Left cardiac atrium (tissue), 4 donors: ENCODE measurements around the gene KIF6. TPM values are rescaled to one million over a fixed set of nuclear protein-coding genes. Genes with fewer than 3 reads are reported as not detected.

Experiments used
- ATAC-seq, 2 donors: fragments of 200-7000 bp; cut with Tn5 transposase; one replicate each; pipeline ENCODE4 v1.9.1; 2020; ENCODE audit warnings: mild to moderate bottlenecking in 2 of 2, moderate library complexity in 2 of 2
- DNase-seq: peaks from one replicate; pipeline ENCODE4 v3.0.0-alpha.2; 2020
- intact Hi-C, 2 donors: fragments of 100-400 bp; cut with DNase I; formaldehyde crosslinking; loops; one replicate each; pipeline versions ENCODE4 v1.14.1 to v1.15.1; 2022 to 2023
- total RNA-seq, 2 donors: library from RNA; stranded (reverse); fragmentation: NEBNext Ultra II Directional; extraction: Animal tissue kit (Norgen Biotek cat#: 25700); gene quantifications; one replicate each; pipeline ENCODE4 v1.2.1, GENCODE V29; 2021
- donor health status: DM: no; HTN: yes; CAD: no.
- donor health status: DM: no; HTN: yes; CAD: no; lungs with severe emphysema.
- donor health status: DM: yes; HTN: yes; CAD: no.
- donor health status: Dilated cardiomyopathy.

Gene KIF6
- total RNA-seq, 2 donors from 2014 or later: 0.15 to 0.31 TPM

GRCh38 chr6:39614393-39614950 lies 110.7 kb downstream of the KIF6 start:
- ATAC-seq: no peak
- no peak for DNase-seq
- intact Hi-C loops: loop anchor here in 1 of 2 donors (10.0 kb wide), 1 partner anchor 120 kb away; no protein-coding TSS in a partner anchor

GRCh38 chr6:39610221-39610620 lies 115.0 kb downstream of the KIF6 start:
- intact Hi-C loops: loop anchor here in 1 of 2 donors (10.0 kb wide), 1 partner anchor 125 kb away; no protein-coding TSS in a partner anchor
- DNase-seq (no peak), ATAC-seq (peak; percentile 27 to 70)

DNA sequence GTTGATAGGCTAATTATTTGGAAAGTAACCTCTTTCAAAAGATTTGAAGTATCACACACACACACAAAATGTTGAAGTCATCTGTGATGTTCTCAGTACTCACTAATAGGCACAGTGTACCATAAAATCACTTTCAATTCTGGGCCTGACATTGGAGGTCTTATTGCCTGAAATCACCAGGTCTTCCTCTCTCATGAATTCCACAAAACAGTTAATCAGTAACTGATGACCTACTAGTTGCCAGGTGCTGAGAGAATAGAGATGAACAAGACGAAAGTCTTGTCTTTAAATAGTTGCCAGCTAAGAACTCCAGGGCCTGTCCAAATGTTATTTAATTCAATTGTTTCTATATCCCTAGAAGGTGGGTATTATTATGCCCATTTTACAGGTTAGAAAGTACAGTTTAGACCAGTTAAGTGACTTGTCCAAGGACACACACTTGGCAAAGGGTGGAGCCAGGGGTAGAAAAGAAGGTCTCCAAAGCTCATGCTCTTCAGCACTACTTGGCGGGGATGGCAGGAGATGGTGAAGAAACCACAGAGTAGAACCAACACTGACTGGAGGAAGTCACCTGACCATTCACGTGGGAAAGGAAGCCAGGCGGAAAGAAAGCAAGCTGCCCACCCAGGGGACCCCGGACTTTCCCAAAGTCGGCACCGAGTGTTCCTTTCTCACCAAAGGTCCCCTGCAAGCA lies 116.4 kb downstream of the KIF6 start:
- ATAC-seq (no peak), DNase-seq (no peak)
- intact Hi-C loops: no loop called here

- intact Hi-C loops: no loop called here
- DNase-seq (no peak), ATAC-seq (peak in 1 of 2 donors; percentile 29)
Measured at GRCh38 chr6:39602601-39603519, 122.3 kb downstream of the KIF6 start.

- ATAC-seq (no peak), DNase-seq (no peak)
- intact Hi-C loops: no loop called here
Measured at GRCh38 chr6:39599973-39600372, 125.2 kb downstream of the KIF6 start.

DNA sequence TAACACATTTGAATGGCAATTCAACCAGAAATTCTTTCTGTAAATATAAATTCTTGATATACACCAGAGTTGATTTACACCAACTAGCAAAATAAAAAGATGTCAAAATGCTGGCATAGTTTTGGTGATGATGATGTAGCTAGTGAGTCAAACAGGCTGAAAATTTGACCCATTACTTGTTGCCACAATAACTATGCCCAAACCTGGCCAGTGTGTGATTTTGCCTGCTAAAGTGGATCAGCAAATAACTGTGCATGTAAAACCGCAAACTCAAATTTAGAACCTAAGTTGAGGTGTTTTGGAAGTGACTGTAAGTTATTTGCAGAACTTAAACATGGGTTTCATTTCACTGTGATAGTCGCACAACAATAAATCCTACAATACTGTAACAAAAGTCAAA lies 125.9 kb downstream of the KIF6 start:
- no peak for DNase-seq
- intact Hi-C loops: no loop called here
- ATAC-seq: no peak

- DNase-seq (no peak), ATAC-seq (no peak)
- intact Hi-C loops: no loop called here
Measured at GRCh38 chr6:39594285-39594684, 130.9 kb downstream of the KIF6 start.

GRCh38 chr6:39593646-39594045 lies 131.6 kb downstream of the KIF6 start:
- intact Hi-C loops: no loop called here
- DNase-seq (no peak), ATAC-seq (peak in 1 of 2 donors; percentile 64)

DNA sequence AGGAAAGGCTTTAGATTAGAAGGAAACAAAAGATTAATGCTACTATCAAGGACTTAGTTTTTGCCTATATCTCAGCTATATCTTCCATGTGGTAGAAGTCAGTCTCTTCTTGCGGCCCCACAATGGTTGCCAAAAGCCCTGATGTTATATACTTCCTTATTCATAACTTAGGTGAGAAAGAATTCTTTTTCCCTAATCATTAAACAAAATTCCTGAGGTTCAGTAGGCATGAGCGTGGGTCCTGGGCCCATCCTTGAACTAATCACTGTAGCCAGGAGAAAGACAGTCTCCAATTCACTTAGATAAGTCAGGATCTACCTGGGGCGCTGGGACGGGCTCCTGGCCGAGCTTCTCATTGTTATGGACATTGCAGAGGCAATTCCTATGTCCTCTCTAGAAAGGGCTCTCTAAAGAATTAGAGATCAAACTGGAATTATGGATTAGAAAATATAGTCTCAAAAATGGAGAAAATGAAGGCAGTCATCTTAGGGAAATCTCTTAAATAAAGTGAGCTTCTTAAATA lies 134.3 kb downstream of the KIF6 start:
- no peak for ATAC-seq
- intact Hi-C loops: no loop called here

DNA sequence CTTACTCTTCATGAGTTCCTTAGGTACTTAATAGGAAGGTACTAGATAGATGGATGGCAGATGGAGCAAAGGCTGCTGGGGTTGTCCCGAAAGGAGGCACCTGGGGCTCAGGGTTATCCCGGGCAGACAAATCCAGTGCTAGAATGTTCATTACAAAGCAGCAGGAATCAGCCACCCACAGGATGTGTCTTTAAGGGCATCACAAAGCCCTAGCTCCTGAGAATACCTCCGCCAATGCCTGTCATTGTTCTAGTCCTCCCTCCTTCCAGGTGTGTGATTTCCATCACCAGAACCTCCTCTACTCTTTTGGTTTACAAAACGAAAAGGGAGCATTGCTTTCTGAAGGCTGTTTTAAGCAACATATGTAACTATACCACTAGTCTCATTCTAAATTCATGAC lies 138.1 kb downstream of the KIF6 start:
- no peak for ATAC-seq
- intact Hi-C loops: no loop called here
- DNase-seq: no peak

More for the DNA sequence above, 134.3 kb downstream of the KIF6 start:
- DNase-seq: no peak

GRCh38 chr6:39585641-39586040 lies 139.6 kb downstream of the KIF6 start:
- intact Hi-C loops: no loop called here
- no peak for ATAC-seq
- no peak for DNase-seq

DNA sequence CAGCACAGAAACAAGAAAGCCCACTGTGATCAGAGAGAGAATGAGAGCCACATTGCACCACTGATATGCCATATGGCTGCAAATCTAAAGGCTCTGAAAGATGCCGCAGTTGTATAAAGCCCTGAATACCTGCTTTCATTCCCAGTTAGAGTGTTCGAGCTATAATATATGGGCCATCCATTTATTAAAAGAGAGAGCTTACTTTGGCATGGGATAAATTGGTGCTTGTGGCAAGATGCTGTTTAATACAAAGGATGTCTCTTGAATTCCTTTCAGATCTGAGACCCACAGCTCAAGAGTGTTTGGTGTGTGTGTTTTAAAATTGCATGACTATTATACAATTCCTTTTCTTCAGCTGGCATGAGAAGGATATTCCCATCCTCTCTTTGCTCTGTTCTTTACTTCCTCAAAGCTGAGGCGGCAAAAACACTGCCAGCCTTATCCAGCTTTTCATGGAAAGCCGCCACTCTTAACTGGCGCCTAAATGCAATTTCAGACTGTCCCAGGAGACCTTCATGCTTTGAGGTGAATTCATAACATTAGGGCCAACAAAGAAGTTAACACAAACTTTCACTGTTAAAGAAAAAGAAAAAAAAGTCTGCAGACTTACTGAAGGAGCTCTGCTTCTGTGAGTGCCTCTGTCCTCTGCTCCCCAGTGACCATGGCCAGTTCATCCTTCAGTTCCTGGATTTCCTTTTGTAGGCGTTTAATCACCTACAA lies 147.6 kb downstream of the KIF6 start:
- no peak for DNase-seq
- intact Hi-C loops: no loop called here

DNA sequence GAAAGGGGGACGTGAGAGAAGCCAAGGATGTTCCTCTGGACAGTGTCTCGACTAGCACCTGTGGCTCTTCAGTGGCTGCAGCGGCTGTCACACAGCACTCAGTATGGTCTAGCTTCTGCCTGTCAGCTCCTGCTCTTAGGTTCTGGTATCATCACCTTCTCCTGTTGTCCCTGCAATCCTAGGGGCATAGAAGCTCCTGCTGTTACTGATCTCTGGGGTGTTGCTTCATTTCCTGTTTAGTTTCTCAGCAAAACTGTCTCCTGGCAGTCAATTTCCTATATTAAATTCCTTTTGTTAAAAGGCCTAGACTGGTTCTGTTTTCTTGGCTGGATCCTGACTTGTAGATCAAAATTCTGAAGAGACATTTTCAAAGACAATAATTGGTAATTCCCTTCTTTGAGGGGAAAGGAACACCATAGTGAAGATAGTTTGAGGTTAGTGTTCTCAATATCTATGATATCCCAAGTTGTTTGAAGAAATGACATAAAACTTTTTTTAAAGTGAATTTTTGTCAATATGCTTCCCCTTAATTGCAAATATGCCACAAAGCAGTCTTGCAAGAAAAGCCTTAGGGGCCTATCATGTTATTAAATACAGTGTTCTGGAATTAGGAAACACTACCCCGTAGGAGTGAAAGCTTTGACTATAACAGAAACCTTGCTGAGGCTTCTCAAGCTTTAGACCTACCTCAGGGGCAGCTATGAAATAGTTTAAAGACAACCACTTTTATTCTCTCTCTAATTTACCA lies 148.5 kb downstream of the KIF6 start:
- ATAC-seq: no peak
- no peak for DNase-seq
- intact Hi-C loops: no loop called here

More for the DNA sequence above, 147.6 kb downstream of the KIF6 start:
- ATAC-seq: peak in 1 of 2 donors; percentile 27

- intact Hi-C loops: no loop called here
- DNase-seq: no peak
- no peak for ATAC-seq
Measured at GRCh38 chr6:39574991-39575390, 150.2 kb downstream of the KIF6 start.

DNA sequence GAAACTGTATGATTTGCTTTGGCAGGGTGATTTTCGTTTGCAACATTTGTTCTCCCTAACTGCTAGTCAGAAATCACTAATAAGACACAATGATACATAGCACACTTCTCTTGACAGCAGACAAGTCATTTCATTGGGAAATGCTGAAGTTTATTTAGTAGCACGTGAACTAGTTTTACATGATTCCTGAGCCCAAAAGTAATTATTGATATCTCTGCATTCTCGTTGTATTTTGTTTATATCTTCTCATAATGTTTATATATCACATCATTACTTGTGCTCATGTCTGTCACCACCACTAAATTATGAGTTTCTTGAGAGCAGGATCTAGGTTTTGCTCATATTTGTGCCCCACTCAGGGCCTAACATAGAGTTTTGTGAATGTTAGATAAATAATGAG lies 151.7 kb downstream of the KIF6 start:
- intact Hi-C loops: no loop called here
- DNase-seq (no peak), ATAC-seq (no peak)

GRCh38 chr6:39572661-39573340 lies 152.4 kb downstream of the KIF6 start:
- intact Hi-C loops: no loop called here
- DNase-seq (no peak), ATAC-seq (no peak)

DNA sequence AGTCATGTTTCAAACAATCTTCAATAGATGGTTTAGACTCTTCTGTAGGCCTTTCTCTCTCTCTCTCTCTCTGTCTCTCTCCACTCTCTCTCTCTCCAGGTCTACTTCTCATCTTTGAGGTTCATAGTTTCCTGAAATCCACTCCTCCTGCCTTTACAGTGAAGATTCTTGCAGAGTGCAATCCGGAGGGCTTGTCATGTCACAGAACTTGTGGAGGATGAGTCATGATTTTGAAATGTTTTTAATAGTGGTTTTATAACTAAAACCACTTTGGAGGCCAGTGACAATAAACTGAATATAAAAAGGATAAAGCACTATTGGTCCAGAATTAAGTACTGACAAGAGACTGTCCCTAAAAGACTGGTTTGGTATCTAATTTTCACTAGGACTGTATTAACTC lies 156.3 kb downstream of the KIF6 start:
- ATAC-seq (no peak), DNase-seq (no peak)
- intact Hi-C loops: no loop called here

DNA sequence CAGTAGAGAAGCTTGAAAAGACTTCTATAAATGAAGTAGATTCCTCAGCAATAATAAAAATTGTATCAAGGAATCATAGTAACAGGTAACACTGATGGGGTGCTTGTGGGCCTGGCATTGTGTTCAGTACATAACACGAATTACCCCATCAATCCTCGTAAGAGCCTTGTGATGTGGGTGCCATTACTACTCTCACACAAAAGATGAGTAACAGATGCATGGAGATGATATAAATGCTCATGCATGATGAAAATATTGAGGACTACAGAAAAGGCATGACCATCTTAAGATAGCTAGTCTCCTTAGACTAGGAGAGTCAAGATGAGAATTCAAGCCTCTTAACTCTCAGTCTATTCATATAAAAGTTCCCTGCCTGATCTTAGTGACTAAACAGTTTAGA lies 158.1 kb downstream of the KIF6 start:
- intact Hi-C loops: no loop called here
- ATAC-seq: no peak
- no peak for DNase-seq
